GM18870 (cell line): ENCODE measurements around the gene TMEM59.
"Not testable (repeated sequence)": the region's sequence is repeated elsewhere in the genome, so short reads cannot be mapped to it uniquely, and the experiment has no call there.

ENCODE experiments used
- ATAC-seq: cut with Tn5 transposase; IDR thresholded peaks from one replicate; pipeline ENCODE4 v1.9.1; 2021; ENCODE audit warnings: moderate library complexity; ENCODE audit not compliant: unreplicated experiment

TMEM59 gene

GRCh38 chr1:54053745-54054437 lies 887 bp upstream of the TMEM59 start:
- ATAC-seq, result no peak

- peak; percentile 3 for ATAC-seq
Measured at GRCh38 chr1:54052431-54052933, 522 bp downstream of the TMEM59 start.

- ATAC-seq, result no peak
Measured at GRCh38 chr1:54051933-54052430, 1.0 kb downstream of the TMEM59 start.

- ATAC-seq, result not testable (repeated sequence)
Measured at GRCh38 chr1:54050435-54050834, 2.6 kb downstream of the TMEM59 start.

- no peak for ATAC-seq
Measured at GRCh38 chr1:54047384-54048305, 5.4 kb downstream of the TMEM59 start.

- no peak for ATAC-seq
Measured at GRCh38 chr1:54046671-54047383, 6.2 kb downstream of the TMEM59 start.

GRCh38 chr1:54045496-54045895 lies 7.5 kb downstream of the TMEM59 start:
- ATAC-seq, result no peak

GRCh38 chr1:54041806-54042205 lies 11.2 kb downstream of the TMEM59 start:
- ATAC-seq, result no peak

GRCh38 chr1:54037476-54037875 lies 15.5 kb downstream of the TMEM59 start:
- ATAC-seq, result no peak

GRCh38 chr1:54028306-54029251 lies 24.4 kb downstream of the TMEM59 start:
- no peak for ATAC-seq

GRCh38 chr1:54027848-54028247 lies 25.2 kb downstream of the TMEM59 start:
- no peak for ATAC-seq

GRCh38 chr1:54024811-54025210 lies 28.2 kb downstream of the TMEM59 start:
- not testable (repeated sequence) for ATAC-seq

- ATAC-seq, result no peak
Measured at GRCh38 chr1:54024358-54024757, 28.6 kb downstream of the TMEM59 start.

GRCh38 chr1:54019562-54020176 lies 33.3 kb downstream of the TMEM59 start:
- not testable (repeated sequence) for ATAC-seq

- no peak for ATAC-seq
Measured at GRCh38 chr1:54018635-54019034, 34.4 kb downstream of the TMEM59 start.

- no peak for ATAC-seq
Measured at GRCh38 chr1:54017979-54018378, 35.0 kb downstream of the TMEM59 start, which contains the start of gene LDLRAD1. Gene LDLRAD1, minus strand, starts transcription at chr1:54018186. Its CDS starts 74 bp downstream, at chr1:54018112.

- no peak for ATAC-seq
Measured at GRCh38 chr1:54016343-54017282, 36.4 kb downstream of the TMEM59 start.

GRCh38 chr1:54014009-54014629 lies 38.9 kb downstream of the TMEM59 start:
- ATAC-seq, result no peak
